Type B pancreatic cell (in vitro differentiated cells): ENCODE measurements around the gene DNAJB7. TPM values are rescaled to one million over a fixed set of nuclear protein-coding genes. Genes with fewer than 3 reads are reported as not detected.
"Not testable (repeated sequence)": the region's sequence is repeated elsewhere in the genome, so short reads cannot be mapped to it uniquely, and the experiment has no call there.

Experiments used
- DNase-seq: peaks from one replicate; pipeline ENCODE4 v3.0.0; 2021; ENCODE audit warnings: mixed read lengths; ENCODE audit not compliant: unreplicated experiment; ENCODE audit errors: extremely low spot score
- H3K27ac Mint-ChIP-seq: 2 replicates; pipeline ENCODE4 v1.8.0; 2021; ENCODE audit warnings: mild to moderate bottlenecking, mixed read lengths
- H3K27me3 Mint-ChIP-seq: 2 replicates; pipeline ENCODE4 v1.8.0; 2021; ENCODE audit warnings: mixed read lengths
- H3K36me3 Mint-ChIP-seq: 2 replicates; pipeline ENCODE4 v1.8.0; 2021; ENCODE audit warnings: mixed read lengths
- H3K4me1 Mint-ChIP-seq: one replicate; pipeline ENCODE4 v1.8.0; 2021; ENCODE audit warnings: mixed read lengths; ENCODE audit not compliant: unreplicated experiment
- H3K4me3 Mint-ChIP-seq: 2 replicates; pipeline ENCODE4 v1.8.0; 2021; ENCODE audit warnings: mild to moderate bottlenecking, mixed read lengths
- H3K9me3 Mint-ChIP-seq: 2 replicates; pipeline ENCODE4 v1.8.0; 2021; ENCODE audit warnings: mixed read lengths
- CTCF ChIP-seq: fragments of 200-600 bp; sonication (generic); conservative IDR thresholded peaks from 2 replicates; pipeline ENCODE4 v1.5.0; 2021; ENCODE audit warnings: antibody characterized with exemption, mild to moderate bottlenecking
- total RNA-seq: library from RNA; stranded (reverse); gene quantifications from 2 replicates; pipeline ENCODE4 v1.2.1, GENCODE V29; 2021; ENCODE audit warnings: low replicate concordance

Gene DNAJB7
- total RNA-seq, 1 donor from 2014 or later, result not detected

- Mint-ChIP-seq H3K4me3 (no peak overlapping the region), H3K4me1 (no peaks in the 10 kb centered on the region), H3K27ac (no peak overlapping the region), H3K27me3 (no peaks in the 10 kb centered on the region), H3K36me3 (peaks cover 37% of the 10 kb centered on the region), H3K9me3 (no peaks in the 10 kb centered on the region)
- no peak for DNase-seq
- no peak for TF ChIP-seq CTCF
Measured at GRCh38 chr22:40838486-40838885, 23.4 kb downstream of the DNAJB7 start.

- no peak overlapping the region for H3K4me3 Mint-ChIP-seq
- no peak overlapping the region for H3K27ac Mint-ChIP-seq
- peaks cover 26% of the 10 kb centered on the region for H3K36me3 Mint-ChIP-seq
- no peak for TF ChIP-seq CTCF
- H3K4me1 Mint-ChIP-seq, result no peaks in the 10 kb centered on the region
- H3K9me3 Mint-ChIP-seq, result no peaks in the 10 kb centered on the region
- H3K27me3 Mint-ChIP-seq, result no peaks in the 10 kb centered on the region
- DNase-seq, result no peak
Measured at GRCh38 chr22:40834619-40835018, 27.3 kb downstream of the DNAJB7 start.

- TF ChIP-seq CTCF, result no peak
- no peak overlapping the region for H3K27ac Mint-ChIP-seq
- no peaks in the 10 kb centered on the region for H3K9me3 Mint-ChIP-seq
- peaks cover 32% of the 10 kb centered on the region for H3K36me3 Mint-ChIP-seq
- no peaks in the 10 kb centered on the region for H3K27me3 Mint-ChIP-seq
- no peak for DNase-seq
- H3K4me3 Mint-ChIP-seq, result no peak overlapping the region
- no peaks in the 10 kb centered on the region for H3K4me1 Mint-ChIP-seq
Measured at GRCh38 chr22:40829131-40829530, 32.8 kb downstream of the DNAJB7 start.

- no peak for DNase-seq
- Mint-ChIP-seq H3K9me3 (no peaks in the 10 kb centered on the region), H3K36me3 (peaks cover 32% of the 10 kb centered on the region), H3K27ac (no peak overlapping the region), H3K4me3 (no peak overlapping the region), H3K4me1 (no peaks in the 10 kb centered on the region), H3K27me3 (no peaks in the 10 kb centered on the region)
- no peak for TF ChIP-seq CTCF
Measured at GRCh38 chr22:40826984-40827741, 34.8 kb downstream of the DNAJB7 start.

GRCh38 chr22:40826292-40826691 is 35.6 kb downstream of the DNAJB7 start:
- not testable (repeated sequence) for H3K4me3 Mint-ChIP-seq, H3K4me1 Mint-ChIP-seq, H3K27ac Mint-ChIP-seq, H3K27me3 Mint-ChIP-seq, DNase-seq, H3K9me3 Mint-ChIP-seq
- peaks cover 31% of the 10 kb centered on the region for H3K36me3 Mint-ChIP-seq

- Mint-ChIP-seq H3K36me3 (peaks cover 15% of the 10 kb centered on the region), H3K27me3 (no peaks in the 10 kb centered on the region), H3K27ac (peak overlapping the region; percentile 35), H3K9me3 (no peaks in the 10 kb centered on the region), H3K4me3 (no peak overlapping the region), H3K4me1 (peaks cover 7% of the 10 kb centered on the region)
- no peak for TF ChIP-seq CTCF
- no peak for DNase-seq
Measured at GRCh38 chr22:40823426-40823825, 38.5 kb downstream of the DNAJB7 start.
